ENCODE data around the gene MAZ.

The MAZ gene

GRCh38 chr16:29763326-29763725 is 43.0 kb upstream of the MAZ start:
- TF ChIP-seq ESRRG (CRISPR knock-in tag; IDR thresholded peaks at IDR 0.05) = no peak
- TF ChIP-seq ARNTL (CRISPR knock-in tag; IDR thresholded peaks at IDR 0.05; ENCODE audit: borderline replicate concordance, low read depth) = no peak
- no peak for ATAC-seq

GRCh38 chr16:29765167-29766032 is 40.9 kb upstream of the MAZ start:
- no peak for ATAC-seq
- TF ChIP-seq CREB5 (CRISPR knock-in tag; IDR thresholded peaks at IDR 0.05; ENCODE audit: low read depth) (no peak), BACH2 (CRISPR knock-in tag; IDR thresholded peaks at IDR 0.05; ENCODE audit: borderline replicate concordance) (no peak), RARB (CRISPR knock-in tag; IDR thresholded peaks at IDR 0.05) (no peak), ZFP3 (CRISPR knock-in tag; IDR thresholded peaks at IDR 0.05) (no peak), PPARA (CRISPR knock-in tag; IDR thresholded peaks at IDR 0.05; ENCODE audit: borderline replicate concordance) (no peak), ZNF8 (CRISPR knock-in tag; IDR thresholded peaks at IDR 0.05) (no peak), ESRRG (CRISPR knock-in tag; IDR thresholded peaks at IDR 0.05) (no peak), ZNF565 (CRISPR knock-in tag; conservative IDR thresholded peaks at IDR 0.05; ENCODE audit: low read depth) (no peak), ZC3H10 (CRISPR knock-in tag; IDR thresholded peaks at IDR 0.05) (no peak), PATZ1 (CRISPR knock-in tag; IDR thresholded peaks at IDR 0.05; ENCODE audit: borderline replicate concordance) (no peak)

- TF ChIP-seq TOX (CRISPR knock-in tag; IDR thresholded peaks at IDR 0.05; ENCODE audit: borderline replicate concordance) (no peak), CSRNP3 (CRISPR knock-in tag; IDR thresholded peaks at IDR 0.05) (no peak), CSDC2 (CRISPR knock-in tag; IDR thresholded peaks at IDR 0.05) (no peak), PPARA (CRISPR knock-in tag; IDR thresholded peaks at IDR 0.05; ENCODE audit: borderline replicate concordance) (no peak), ZFP3 (CRISPR knock-in tag; IDR thresholded peaks at IDR 0.05) (no peak), RARB (CRISPR knock-in tag; IDR thresholded peaks at IDR 0.05) (no peak), GLIS3 (CRISPR knock-in tag; IDR thresholded peaks at IDR 0.05) (no peak), ZNF565 (CRISPR knock-in tag; conservative IDR thresholded peaks at IDR 0.05; ENCODE audit: low read depth) (no peak), BACH2 (CRISPR knock-in tag; IDR thresholded peaks at IDR 0.05; ENCODE audit: borderline replicate concordance) (no peak), SNAI2 (CRISPR knock-in tag; IDR thresholded peaks at IDR 0.05) (no peak), ZNF8 (CRISPR knock-in tag; IDR thresholded peaks at IDR 0.05) (no peak), TSHZ2 (CRISPR knock-in tag; IDR thresholded peaks at IDR 0.05) (no peak), ZFP30 (CRISPR knock-in tag; IDR thresholded peaks at IDR 0.05) (no peak), PATZ1 (CRISPR knock-in tag; IDR thresholded peaks at IDR 0.05; ENCODE audit: borderline replicate concordance) (no peak), TCF4 (CRISPR knock-in tag; IDR thresholded peaks at IDR 0.05; ENCODE audit: borderline replicate concordance) (no peak)
- ATAC-seq = no peak
These were observed 39.8 kb upstream of the MAZ start for GRCh38 chr16:29766571-29766970.
